GF-D8 (cell line): ENCODE results near the gene IL1RL2.

ENCODE experiments used
- DNase-seq: peaks from one replicate; lab custom pipeline; 2025; lab: John Stamatoyannopoulos, UW

Gene IL1RL2

DNA sequence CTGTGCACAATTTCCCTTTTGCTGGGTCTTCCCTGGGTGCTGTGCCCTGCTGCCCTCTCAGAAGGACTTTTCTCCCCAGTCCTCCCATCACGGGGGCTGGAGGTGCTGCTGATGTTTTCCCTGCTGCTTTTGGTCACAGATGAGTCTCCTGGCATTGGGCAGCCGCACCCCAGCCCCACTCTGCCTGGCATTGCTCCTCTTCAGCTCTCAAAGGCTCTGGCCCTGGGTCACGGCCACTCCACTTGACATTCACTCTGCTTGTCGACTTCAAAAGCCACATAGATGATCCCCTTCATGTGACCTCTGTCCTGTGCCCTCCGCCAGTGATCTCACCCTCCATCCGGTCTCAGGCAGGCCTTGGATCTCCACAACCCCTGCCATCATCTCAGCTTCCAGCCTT is 81.0 kb downstream of the IL1RL2 start:
- DNase-seq = no peak

DNA sequence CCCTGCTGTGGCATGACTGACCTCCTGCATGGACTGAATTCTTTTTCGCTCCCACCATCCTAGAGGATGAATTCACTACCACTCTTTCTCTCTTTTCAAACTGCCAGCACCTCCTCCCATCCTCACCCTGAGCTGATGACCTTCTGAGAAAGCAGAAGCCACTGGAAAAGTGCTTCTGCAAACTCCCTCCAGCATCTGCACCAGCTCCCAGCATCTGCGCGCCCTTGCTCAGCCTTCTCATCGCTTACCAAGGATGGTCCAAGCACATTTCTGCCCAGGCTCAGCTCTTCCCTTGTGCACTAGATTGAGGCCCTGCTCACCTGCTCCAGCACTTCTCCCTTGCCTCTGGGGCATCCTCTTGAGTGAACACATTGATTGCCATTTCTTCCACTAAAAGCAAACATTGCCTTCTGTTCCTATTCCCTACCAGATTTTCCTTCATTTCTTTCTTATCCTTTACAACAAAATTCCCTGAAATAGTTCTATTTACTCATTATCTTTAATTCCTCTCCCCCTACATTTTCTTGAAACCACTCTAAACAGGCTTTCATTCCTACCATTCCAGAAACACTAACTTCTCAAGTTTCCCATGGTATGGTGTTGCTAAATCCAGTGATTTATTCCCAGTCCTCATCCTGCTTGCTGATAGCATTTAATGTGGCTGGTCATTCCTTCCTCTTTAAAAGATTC is 81.8 kb downstream of the IL1RL2 start:
- no peak for DNase-seq

DNA sequence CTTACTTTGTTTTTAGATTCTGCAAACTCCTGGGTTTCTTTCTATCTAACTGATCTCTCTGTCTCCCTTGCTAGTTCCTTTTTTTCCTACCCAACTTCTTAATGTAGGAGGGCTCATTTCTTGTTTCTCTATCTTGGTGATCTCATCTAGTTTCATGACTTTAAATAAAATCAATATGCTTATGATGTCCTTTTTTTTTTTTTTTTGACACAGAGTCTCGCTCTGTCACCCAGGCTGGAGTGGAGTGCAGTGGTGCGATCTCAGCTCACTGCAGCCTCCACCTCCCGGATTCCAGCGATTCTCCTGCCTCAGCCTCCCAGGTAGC is 82.3 kb downstream of the IL1RL2 start:
- DNase-seq = no peak

DNA sequence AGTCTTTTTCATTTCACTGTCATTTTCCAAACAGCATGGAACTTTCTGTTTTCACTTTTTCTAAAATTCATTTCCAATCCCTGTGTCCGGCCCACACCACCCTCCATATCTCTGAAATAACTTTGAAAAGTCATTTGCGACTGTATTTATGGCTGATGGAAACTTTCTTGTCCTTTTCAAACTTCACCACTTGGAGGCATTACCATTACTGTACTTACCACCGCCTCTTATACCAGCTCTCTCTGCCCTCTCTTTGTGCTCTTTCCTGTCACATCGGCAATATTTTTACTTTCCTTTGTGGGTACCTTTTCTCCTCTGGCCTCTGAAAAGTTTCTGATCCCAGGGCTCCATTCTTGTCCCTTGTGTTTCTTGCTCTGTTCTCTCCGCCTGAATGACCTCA is 85.0 kb downstream of the IL1RL2 start:
- DNase-seq = no peak

DNA sequence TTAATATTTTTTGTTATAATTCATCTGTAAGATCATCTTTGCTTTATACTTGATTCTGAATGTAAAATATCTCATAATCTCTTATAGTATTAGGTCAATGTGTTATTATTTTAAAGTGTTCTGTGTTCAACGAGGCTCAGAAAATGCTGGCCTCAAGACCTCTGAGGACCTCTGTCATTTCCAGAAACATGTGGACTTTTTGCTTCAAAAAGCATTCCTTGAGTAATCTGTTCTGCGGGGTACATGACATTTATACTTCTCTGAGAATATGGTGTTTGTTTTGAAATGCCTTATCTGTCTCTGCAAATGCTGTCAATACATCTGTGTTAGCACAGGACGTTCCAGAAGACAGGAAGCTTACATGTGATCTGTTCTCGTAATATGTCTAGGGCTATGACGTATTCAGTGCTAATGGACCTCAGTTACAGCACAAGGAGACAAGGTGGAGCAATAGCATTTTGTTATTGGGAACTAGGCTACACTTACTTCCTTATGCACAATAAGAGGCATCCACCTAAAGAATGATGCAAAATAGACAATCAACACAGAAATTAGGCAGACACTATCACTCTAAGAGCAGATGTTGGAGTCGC is 86.9 kb downstream of the IL1RL2 start:
- DNase-seq = no peak

DNA sequence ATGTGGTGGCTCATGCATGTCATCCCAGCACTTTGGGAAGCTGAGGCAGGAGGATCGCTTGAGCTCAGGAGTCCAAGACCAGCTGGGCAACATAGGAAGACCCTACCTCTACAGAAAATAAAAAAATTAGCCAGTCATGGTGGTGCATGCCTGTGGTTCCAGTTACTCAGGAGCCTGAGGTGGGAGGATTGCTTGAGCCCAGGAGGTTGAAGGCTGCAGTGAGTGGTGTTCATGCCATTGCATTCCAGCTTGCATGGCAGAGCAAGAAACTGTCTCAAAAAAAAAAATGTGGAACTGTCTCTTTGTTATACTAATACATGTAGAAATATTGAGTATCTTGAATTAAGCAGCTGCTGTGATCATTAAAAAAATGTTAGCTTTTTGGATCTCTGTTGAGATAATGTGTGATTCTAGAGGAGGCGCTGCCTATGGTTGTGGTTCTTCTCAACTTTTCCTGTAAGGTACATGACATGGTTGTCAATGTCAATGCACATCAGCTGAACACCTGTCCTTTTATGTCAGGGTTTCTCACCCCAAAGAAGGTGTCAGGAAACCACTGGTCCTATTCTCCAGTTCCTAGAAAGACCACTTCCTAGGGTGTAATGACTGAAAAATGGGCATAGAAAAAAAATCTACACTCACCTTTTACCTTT is 89.9 kb downstream of the IL1RL2 start:
- DNase-seq = no peak

DNA sequence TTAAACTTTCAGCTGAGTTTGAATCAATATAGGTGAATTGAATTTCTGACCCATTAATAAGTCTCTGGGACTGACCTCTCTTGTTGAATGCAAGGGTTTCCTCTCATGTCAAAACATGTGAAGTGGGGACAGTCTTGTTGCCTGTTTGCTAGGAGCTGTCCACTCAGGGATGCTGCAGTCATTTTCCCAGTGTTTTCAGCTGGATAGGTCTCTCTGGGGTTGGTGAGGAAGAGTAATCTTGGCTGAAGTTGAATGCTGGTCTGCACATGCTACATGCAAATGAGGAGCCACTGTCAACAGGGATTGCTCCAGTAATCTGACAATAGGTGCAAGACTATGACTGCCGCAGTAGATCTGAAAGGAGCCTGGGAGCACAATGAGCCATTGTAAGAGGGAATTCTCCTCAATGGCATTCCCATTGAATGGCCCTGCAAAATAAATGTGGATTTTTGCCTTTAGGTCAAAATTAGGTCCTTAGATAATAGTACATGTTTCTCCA is 90.4 kb downstream of the IL1RL2 start:
- DNase-seq = no peak

DNA sequence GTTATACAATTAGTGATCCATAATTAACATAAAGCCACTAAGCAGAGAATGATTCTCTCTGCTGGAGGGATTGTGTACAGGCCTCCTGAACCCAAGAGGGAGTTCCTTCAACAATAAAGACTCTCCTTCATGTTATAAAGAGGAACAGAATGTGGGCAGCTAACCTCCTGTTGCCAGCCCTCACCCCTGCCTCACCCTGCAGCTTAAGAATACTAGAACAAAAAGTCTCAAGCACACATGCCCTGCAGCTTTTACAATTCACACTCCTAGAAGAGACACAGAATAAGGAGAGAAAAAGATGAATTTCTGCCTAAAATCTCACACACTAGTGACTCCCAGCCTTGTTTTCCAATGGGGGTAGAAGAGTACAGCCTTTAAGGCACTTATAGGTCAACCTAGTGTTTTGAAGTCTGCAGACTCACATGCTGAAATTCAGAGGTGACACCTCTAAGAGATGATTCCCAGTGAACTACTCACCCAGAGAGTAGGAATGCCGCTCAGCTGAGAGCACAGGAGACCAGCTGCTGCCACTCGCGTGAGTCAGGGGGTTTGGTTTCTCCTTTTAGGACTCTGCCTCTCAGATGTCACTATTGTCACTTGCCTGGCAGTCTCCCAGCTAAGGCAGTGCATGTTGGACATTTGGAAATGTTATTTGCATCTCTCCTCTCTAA is 92.0 kb downstream of the IL1RL2 start:
- no peak for DNase-seq

DNA sequence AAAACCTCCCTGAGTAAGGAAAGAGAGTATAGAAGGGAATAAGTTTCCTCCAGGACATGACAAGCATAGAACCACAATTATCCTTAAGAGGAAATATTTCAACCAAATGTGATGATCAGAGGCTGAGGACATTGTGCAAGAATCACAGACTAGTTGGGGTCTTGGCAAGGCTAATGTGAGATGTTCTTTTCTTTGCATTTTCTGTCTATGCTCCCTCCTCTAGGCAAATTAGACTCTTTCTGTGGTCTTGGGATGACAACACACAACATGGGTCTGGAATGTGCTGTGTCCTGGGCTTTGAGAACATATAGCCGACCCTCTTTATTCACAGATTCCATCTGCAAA is 92.5 kb downstream of the IL1RL2 start:
- DNase-seq = no peak

DNA sequence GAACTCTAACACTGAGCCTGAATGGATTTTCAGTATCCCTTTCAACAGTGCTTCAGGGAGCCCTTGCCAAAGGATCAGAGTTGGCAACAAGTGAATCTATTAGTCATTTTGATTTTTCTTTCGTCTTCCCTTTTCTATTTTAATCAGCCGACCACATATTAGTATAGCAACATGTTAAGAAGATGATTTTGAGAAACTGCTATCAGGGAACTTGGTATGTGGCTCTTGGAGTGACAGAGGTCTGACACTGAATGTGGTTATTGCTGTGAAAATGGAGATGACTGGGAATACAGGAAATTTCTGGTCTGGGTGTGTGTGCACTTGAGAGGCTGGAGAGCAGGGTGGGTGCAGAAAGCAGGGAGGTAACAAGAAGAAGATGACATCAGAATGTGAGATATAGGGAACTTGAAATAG is 95.9 kb downstream of the IL1RL2 start:
- DNase-seq = no peak

DNA sequence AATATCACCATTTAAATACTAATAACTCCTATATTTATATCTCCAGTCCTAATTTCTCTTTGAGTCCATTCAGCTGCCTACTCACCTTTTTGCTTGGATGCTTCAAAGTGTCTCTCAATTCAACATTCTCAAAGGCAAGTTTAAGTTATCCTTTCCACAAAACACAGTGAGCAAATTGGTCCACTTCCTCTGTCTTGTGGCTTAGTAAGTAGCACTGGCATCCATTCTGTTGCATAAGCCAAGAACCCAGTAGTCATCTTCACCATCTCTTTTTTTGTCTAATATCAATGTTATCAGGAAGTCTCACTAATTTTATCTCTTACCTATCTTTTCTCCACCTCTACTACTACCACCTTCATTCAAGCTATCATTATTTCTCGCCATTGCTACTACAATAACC is 97.2 kb downstream of the IL1RL2 start:
- DNase-seq = no peak

DNA sequence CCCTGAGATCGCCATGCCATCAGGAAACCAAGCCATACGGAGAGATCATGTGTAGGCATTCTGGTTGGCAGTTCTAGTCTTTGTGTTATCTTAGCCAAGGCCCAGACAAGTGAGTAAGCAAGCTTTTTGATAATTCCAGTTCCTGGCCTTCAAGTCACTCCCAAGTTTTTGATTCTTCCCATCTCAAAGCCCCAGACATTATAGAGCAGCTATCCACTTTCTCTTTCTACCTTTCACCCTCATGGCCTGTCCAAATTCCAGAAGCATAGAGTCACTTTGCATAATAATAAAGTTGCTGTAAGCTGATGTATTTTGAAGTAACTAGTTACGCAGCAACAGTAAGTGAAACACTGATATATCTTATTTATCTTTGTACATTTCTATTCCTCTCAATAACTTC is 97.8 kb downstream of the IL1RL2 start:
- no peak for DNase-seq

DNA sequence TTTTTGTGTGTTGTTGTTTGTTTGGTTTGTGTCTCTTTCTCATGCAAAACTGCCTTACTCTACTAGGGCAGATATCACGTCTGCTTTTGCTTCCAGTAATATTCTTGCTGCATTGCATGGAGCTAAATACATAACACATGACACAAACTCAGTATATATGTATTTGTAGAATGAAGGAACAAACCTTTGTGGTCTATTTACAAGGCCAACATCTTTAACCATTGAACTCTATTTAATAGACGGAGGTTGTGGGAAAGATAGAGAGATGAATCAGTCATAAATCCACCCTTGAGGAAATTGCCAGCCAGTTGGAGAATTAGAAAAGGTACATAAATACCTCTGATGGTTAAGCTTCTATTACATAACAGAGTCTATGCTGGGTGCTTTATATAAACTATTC is 98.5 kb downstream of the IL1RL2 start:
- no peak for DNase-seq

DNA sequence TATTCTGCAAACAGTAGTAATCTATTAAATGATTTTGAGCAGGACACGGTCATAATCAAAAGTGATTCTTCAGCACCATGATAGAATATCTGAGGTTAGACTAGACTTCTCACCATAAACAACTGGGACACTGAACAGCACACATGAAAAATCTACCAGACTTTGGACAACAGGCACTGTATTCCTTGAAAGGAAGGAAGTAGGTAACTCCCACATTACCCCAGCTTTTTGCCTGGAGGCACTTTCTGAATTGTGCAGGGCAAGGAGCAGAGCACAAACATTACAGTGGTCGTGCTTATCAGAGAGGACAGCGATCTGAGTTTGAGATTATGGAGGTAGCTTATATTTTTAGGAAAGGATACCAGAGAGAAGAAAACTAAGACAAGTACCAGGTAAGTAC is 99.2 kb downstream of the IL1RL2 start:
- DNase-seq = no peak

DNA sequence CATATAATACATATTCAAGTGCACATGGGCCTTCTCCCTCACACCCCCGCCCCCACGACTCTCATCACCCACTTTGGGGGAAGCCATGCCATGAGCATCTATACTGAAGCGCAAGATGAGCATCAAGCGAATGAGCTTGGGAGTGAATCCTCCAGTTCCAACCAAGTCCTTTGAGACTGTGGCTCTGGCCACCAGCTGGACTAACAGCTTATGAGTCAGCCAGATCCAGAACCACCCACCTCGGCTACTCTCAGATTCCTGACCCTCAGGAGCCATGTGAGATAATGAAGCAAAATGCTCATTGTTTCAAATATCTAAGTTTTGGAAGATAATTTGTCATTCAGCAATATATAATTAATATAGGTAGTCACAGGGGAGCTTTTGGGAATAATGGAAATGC is 102.3 kb downstream of the IL1RL2 start:
- DNase-seq = no peak
